PC-3 (cell line): Measurements from ENCODE around the gene FBXL19.

Source experiments
- CTCF ChIP-seq: fragments of 300-600 bp; sonication (generic); conservative IDR thresholded peaks from 2 replicates; pipeline ENCODE4 v1.5.1; 2017; ENCODE audit warnings: antibody characterized with exemption, low read depth, mild to moderate bottlenecking, low read length
- EZH2phosphoT487 ChIP-seq: fragments of 300-600 bp; sonication (generic); IDR thresholded peaks from 2 replicates; pipeline ENCODE4 v1.6.1; 2018; ENCODE audit warnings: mild to moderate bottlenecking, antibody characterized with exemption, low read length, borderline replicate concordance

GRCh38 chr16:30874244-30874820, 49.0 kb upstream of the FBXL19 start:
- TF ChIP-seq CTCF (no peak), EZH2phosphoT487 (no peak)
